ENCODE results near the gene ZNF778.

ZNF778 gene

DNA sequence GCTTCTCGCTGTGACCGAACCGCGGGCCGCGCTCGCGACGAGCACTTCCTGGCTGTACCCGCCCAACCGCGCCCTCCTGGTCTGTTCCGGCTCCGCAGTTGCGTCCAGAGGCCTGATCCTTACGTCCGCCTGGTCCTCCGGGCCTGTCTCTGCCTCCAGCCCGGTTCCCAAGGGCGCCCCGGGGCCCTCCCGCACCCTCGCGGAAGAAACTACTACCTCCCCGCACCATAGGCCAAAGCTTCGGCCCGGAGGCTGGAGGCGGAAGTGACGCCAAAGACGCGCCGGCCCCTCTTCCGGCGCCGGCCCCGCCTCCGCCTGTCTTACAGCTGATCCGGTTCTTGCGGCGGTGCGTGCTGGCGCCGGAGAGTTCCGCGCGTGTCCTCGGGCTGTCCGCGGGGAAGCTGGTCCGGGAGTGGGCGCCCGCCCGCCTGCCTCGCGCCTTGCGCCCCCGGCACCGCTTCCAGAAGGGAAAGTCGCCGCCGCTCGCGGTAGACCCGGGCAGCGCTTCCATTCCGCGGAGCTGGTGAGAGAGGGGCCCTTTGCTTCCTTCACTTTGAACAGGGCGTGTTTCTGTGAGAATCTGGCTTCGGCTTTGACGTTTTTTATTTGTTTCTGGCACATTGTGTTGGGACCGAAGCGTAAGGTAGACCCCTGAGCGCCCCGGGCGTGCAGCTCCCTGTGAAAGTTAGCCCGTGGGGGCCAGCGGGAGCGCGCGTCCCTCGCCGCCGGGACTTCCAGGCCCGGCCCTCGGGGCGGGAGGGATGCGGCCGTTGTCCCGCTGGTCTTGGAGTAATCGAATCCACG is at the start of gene ZNF778:
Gene ZNF778 (plus strand): TSS at position 316 of the 804 bp plus-strand sequence. CDS start 3,425 bp downstream, outside the sequence.
- DNase-seq = peak; percentile 28

- no peak for DNase-seq
These were observed 48.9 kb upstream of the ZNF778 start for GRCh38 chr16:89168381-89169189.

DNA sequence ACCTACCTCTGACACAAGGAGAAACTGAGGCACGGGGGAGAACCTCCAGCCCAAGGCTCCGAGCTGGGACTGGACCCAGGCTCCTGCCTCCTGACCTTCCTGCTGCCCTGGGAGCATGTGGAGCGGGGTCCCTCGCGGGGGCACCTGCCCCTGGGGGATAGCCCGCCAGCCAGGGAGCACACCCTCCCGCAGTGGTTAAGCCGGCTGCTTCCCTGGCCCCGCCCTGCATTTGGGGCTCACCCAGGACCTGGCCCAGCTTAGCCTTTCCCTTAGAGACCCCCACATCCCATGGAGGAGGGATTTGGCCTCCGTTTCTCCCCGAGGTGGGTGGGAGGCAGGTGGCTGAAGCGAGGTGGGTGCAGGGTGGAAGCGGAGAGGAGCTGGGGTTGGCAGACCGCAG is 47.7 kb upstream of the ZNF778 start:
- no peak for DNase-seq

GRCh38 chr16:89170346-89171215 is 46.9 kb upstream of the ZNF778 start:
- peak; percentile 33 for DNase-seq

GRCh38 chr16:89171216-89172170 is 46.0 kb upstream of the ZNF778 start, which contains the start of gene CDH15:
Gene CDH15, plus strand, starts transcription at chr16:89171748. Its CDS starts 84 bp downstream, at chr16:89171832.
- peak; percentile 88 for DNase-seq

- DNase-seq = no peak
These were observed 45.4 kb upstream of the ZNF778 start for GRCh38 chr16:89172171-89172527.

- DNase-seq = no peak
These were observed 44.9 kb upstream of the ZNF778 start for GRCh38 chr16:89172528-89173173.

DNA sequence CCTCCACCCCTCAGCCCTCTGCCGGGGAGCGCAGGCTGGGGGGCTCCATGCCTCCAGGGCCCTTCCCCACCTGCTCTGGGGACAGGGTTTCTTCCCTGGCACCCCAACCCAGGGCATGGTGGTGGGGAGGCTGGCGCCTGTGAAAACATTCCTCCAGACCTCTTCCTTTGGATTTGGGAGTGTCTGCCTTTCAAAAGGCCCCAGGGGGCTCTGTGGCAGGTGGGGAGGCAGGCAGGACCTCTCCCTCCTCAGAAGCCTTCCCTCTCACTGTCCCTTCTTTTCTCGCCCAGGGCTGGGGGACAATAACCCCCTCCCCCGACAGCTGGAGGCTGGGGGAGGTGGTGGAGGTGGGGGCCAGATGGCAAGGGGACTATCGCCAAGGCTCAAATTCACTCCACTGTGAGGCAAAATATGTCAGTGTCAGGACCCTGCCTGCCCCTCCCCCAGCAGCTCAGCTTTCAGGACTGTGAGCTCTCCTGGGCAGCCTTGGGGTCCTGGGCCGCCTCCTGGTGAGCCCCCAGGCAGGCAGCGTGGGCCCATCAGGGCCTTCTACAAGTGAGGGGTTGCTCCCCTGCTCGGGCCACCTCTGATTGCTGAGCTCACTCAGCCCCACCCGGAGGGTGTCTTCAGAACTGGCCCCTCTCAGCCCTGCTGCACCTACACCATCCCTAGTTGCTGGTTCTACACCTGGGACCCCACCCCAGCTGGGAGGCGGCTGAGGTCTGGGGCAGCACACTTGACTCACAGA is 44.2 kb upstream of the ZNF778 start:
- DNase-seq = no peak

DNA sequence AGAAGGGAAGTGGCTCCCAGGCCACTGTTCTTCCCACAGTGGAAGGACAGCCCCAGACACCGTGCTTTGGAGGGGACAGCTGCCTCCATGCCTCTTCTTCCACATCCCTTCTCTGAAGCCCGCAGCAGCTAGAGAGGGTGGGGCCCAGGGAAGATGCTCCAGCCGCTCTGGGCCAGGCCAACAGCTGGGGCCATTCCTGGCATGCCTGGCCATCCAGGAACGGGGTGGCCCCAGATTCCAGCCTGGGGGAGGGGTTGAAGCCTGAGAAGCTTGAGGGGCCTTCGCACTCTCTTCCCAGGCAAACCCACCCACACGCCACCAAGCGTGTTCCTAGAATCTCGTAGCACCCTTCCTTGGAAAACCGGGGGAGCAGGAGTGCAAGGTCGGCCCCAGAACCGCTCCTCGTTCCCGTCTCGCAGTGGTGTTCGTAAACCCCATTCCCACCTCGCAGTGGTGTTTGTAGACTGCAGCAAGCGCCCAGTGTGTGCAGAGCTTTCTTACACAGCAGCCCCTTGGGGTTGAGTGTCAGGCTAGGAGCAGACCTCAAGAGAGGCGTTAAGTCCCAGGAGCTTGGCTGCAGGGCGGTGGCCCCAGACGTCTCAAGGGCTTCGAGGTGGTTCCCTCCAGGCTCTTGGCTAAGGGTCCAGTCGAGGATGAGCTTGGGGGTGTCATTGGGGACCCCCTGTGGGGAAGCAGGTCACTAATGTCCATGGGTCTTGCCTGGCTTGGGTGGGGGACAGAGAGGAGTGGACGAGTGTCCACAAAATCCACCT is 43.3 kb upstream of the ZNF778 start:
- DNase-seq = no peak

DNA sequence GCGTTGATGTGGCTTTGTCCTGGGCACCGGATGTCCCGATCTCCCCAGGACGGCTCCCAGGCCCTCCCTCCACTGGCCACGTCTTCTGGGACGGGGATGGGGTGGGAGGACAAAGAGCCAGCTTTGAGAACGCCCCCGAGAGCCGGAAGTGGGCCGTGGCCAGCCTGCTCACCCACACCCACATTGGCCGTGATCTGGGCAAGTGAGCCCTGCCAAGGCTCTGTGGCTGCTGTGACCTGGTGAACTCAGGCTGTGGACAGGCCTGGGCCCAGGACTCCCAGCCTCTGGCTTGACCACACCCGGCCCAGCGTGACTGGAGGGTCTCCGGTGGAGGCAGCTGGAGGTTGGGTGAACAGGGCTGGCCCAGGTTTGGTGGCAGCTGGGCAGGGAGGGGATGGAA is 42.6 kb upstream of the ZNF778 start:
- DNase-seq = no peak

GRCh38 chr16:89175280-89176146 is 42.0 kb upstream of the ZNF778 start:
- no peak for DNase-seq

- DNase-seq = no peak
These were observed 41.3 kb upstream of the ZNF778 start for GRCh38 chr16:89176147-89176690.

DNA sequence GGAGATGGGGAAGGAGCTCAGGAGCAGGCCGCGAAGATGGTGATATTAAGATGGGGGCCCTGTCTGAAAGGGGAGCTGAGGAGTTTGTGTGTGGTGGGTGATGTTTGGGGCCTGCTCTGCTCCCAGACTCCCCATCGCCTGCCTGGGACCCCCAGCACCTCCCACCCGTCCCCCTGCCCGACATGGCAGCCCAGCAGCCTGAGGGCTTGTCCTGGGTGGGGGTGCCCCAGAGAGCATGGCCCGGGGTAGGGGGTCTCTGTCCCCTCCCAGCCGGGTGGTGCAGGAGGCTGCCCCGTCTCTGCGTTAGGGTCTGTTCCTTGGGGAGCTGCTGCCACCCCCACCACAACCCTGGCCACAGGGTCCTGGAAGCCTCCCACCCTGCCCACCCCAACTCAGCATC is 40.8 kb upstream of the ZNF778 start:
- no peak for DNase-seq

DNA sequence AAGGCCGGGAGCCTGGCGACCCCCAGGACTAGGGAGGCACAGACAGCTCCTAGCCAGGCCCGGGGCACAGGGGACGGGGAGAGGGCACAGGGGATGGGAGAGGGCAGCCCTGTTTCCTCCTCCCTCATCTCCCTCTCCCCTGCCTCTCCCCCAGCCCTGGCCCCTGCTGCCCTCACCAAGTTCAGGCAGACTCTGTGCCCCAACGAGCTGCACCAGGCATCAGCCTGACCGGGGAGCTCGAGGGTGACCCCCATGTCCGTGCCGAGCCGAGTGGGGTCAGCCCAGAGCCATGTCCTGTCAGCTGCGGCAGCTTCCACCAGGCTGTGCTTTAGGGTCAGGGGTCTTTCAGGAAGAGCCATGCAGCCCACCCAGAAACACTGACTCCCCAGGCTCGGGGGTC is 40.0 kb upstream of the ZNF778 start:
- DNase-seq = no peak

GRCh38 chr16:89178453-89179147 is 38.9 kb upstream of the ZNF778 start:
- DNase-seq = no peak

DNA sequence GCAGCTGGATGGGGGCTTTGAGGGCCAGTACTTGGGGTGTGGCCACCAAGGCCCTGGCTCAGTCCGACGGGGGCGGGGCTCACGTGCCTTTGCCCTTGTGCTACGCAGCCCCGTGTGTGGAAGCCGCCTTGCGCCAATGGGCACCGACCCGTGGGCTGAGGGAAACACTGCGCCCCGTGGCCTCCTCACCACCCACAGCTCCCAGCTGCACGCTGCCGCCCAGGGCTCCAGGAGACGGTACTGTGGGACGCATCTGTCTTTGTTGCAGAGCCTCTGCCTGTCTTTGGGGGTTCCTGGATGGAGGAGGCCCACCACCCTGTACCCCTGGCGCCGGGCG is 38.4 kb upstream of the ZNF778 start:
- no peak for DNase-seq

GRCh38 chr16:89179656-89180315 is 37.7 kb upstream of the ZNF778 start:
- DNase-seq = no peak
